GM18508 (cell line): ENCODE data around the gene SIDT1.

Experiments used
- ATAC-seq: cut with Tn5 transposase; IDR thresholded peaks from one replicate; pipeline ENCODE4 v1.9.1; 2021; ENCODE audit warnings: moderate number of reproducible peaks; ENCODE audit not compliant: insufficient read depth, unreplicated experiment

The SIDT1 gene

DNA sequence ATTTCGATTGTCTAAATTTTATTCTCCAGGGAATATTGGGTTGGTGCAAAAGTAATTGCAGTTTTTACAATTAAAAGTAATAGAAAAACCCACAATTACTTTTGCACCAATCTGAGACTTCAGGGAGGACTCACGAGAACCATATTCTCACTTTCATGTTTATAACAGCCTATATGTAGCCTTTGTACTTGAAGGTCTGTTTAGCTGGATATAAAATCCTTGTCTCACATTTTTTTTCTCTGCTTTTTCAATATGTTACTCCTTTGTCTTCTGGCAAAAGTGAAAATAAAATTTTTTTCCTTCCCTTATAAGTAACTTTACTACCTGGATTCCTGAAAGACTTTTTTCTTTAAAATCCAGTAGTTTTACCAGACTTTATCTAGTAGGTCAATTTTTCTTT, 9.2 kb downstream of the SIDT1 start:
- ATAC-seq, result no peak

DNA sequence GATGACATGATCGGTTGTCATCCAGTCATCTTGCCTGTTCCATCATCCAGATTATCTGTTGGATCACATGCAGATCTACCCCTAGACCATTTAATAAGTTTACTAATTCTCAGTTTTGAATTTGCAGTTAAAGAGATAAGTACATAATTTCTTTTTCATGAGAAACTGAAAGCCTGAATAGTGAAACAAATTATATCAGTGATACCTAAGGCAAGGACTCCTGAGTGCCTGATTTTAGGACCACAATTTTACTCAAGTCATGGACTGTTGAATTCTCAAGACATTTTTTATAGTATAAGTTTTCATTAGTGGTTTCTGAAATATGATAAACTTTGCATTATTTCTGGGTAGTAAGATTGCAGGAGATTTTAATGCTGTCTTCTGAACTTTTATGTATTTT, 13.2 kb downstream of the SIDT1 start:
- no peak for ATAC-seq

DNA sequence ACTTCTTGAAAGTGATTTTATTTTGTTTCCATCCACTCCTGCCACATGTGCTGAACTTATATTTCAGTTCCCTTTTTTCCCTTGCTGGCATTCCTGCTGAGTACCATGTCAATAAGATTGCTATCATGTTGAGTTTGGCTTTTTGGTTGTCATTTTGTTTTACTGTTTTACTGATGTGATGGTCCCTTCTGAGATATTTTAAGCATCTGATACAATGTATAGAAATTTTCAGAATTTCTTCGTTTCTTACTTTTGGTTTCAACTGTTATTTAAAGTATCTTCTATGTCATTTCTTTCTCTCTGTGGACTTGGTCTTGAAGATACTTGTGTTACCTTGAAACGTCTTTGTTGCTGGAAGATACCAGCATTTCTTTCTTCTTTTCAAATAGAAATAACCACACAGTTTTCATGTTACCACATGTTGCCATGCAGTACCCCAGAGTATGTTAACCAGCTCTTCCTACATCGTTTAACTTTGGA, 14.1 kb downstream of the SIDT1 start:
- ATAC-seq, result peak; percentile 87

DNA sequence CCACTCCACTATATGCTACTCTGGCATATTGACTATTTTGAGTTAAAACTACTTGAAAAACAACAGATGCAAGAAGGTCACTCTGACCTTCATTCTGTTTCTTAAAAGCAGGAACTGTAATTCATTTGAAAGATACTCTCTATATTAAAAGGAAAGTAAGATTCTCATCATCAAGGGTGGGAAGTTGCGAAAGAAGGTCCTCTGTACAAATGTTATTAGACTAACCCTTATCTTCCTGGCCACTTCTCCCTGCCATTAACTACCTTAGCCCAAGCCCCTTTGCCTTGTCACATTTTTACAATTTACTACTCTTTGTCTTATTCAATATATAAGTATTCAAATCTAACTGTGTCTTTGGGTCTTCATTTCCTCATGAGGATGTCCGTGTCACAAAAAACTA, 16.1 kb downstream of the SIDT1 start:
- ATAC-seq, result no peak

DNA sequence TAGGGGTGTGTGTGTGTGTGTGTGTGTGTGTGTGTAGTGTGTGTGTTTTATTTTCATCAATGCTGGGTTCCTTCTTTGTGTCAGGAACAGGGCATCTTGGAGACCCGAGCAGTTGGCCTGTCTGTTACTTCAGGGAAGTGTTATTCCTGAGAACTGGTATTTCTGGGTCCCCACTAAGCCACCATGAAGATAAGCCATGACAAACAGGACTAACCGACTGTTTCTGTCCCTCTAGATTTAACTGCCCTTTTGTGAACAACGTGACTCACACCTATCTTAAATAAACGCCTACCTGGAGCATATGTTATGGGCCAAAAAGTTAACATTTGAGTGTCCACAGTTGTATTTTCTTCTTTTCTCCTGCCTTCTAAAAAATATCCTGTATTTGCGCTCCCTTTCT, 19.5 kb downstream of the SIDT1 start:
- no peak for ATAC-seq

DNA sequence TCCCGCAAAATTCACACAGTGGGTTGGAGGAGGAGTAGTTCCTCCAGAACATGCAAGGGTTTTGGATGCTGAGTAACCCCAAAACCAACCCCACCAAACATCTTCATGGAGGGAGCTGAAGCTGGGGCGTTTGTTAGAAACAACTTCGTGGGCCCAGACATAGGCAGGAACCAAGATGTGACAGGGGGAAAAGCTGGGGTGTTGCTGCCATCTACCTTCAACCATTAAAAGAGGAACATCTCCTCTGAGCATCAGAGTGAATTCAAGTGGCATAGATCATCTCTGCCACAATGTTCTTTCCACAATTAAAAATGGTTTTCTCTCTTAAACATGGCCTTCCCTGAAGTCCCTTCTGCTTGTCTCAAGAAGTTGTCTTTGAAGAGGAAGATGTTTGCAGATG, 20.5 kb downstream of the SIDT1 start:
- no peak for ATAC-seq

DNA sequence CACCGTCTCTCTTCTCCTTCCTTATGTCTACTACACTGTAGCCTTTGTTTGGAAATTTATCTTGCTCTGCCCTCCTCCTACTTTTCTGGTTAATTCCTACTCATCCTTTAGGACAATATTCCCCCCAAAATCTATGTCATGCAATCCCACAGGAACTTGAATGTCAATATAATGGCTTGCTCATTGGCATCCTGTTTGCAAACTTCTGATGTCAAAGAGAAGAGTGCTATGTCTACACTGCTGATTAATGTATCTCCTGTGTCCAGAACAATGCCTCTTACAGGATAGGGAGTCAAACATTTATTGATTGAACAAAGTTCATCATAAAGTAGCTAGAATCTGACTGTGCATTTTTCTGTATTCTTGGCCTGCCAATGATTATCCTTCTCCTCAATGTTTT, 22.8 kb downstream of the SIDT1 start:
- ATAC-seq, result no peak

DNA sequence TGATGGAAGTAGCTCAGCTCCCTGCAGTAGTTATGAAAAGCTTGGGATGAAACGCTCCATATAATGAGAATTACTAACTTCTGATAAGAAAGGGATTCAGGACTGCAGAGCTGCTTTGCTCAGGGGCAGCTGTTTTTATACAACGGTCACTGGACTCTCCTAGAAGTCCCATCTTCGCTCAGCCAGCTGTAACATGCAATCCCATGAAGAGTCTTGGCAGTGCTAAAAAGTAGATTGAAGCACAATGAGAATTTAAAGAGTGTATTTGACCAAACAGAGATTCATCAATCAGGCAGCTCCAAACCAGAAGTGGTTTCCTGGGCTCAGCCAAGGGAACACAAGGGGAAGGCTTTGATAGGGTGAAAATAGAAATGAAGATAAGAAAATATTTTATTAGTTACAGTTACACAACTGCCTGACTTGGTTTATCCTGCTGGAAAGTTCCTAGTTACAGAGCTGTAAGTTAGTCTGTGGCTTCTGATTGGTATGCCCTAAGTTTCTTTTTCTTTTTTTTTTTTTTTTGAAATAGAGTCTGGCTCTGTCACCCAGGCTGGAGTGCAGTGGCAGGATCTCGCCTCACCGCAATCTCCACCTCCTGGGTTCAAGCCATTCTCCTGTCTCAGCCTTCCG, 24.1 kb downstream of the SIDT1 start:
- no peak for ATAC-seq

DNA sequence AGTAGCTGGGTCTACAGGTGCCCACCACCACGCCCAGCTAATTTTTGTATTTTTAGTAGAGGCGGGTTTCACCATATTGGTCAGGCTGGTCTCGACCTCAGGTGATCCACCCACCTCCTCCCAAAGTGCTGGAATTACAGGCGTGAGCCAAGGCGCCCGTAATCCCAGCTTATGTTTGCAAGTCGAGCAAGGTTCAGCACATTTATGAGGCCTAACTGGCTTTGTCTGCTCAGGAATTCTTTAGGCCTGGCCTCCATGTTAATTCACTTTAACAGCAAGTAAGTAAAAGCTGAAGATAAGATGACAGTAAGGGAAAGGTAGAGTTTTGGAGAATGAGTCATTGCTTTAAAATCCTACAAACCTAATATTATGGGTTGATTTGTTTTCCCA, 24.6 kb downstream of the SIDT1 start:
- ATAC-seq, result no peak

DNA sequence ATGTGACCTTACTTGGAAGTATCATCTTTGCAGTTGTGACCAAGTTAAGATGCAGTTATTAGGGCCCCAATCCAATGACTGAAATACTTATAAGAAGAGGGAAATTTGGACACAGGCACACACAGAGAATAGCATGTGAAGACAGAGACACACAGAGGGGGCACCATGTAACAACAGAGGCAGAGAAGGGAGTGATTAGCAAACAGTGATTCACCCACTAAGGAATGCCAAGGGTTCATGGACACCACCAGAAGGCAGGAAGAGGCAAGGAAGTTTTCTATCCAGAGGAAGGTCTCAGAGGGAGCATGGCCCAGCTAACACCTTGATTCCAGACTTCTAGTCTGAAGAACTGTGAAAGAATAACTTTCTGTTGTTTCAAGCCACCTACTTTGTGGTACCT, 25.0 kb downstream of the SIDT1 start:
- ATAC-seq, result no peak

DNA sequence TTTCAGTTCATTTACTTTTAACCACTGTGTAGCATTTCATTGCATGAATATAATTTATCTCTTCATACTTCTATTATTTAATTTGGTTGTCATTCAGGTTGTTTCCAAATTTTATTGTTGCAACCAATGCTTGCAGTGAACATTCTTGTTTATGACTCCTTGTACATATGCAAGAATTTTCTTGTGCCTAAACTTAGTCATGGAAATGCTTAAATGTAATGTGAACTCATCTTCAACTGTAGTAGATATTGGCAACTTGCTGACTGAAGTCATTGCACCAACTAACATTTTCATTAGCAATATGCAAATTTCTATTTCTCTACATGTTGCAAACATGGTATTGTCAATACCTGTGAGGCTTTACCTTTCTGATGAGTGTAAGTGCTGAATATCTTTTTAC, 26.7 kb downstream of the SIDT1 start:
- ATAC-seq, result no peak

DNA sequence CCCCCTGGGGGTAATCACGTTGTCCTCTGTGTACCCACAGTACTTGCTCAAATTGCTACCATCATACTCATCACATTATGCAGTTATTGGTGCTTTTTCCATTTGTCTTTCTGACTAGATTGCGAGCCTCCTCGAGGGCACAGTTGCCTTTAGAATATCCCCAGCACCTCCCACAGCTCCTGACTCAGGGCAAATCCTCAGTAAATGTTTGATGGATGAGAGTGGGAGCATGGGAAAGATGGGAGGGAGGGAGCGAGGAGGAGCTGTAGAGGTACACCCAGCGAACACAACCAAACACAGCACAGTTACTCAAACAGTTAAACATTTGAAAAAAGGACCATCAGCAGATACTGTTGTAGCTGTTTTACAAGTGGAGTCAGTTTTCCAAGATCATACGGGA, 27.9 kb downstream of the SIDT1 start:
- ATAC-seq, result no peak

DNA sequence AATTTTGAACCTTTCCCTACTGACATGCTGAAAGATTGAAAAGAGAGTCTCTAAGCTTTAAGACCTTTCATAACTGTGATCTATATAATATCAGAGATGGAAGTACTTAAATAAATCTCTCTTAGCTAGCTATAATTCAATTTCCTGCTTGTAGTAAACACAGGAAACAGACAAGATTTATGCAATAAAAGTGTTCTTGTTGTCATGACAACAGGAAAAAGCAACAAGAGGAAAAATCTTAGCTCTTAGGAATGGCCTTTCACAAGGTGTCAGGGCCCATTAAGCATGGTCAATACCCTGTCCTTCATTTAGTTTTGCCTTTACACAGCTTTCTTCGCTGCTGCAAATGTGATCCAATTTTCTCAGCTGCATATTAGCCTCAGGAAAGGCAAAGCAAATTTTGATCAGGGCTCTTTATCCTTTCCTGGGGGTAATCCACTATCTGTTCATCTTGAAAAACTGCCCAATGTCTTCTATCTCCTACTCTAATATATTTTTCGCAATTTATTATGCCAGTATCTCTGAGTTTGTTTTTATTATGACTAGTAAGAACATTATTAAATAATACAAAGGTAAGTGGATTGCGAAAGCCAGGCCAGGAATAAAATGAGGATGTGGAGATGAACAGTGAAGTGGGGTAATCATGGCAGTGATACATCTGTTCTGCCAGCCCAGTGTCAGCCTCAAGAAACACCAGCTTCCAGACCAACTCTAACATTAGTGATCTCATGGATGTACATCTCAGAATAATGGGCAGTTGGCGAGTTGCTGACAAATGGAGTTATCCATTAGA, 28.7 kb downstream of the SIDT1 start:
- no peak for ATAC-seq

DNA sequence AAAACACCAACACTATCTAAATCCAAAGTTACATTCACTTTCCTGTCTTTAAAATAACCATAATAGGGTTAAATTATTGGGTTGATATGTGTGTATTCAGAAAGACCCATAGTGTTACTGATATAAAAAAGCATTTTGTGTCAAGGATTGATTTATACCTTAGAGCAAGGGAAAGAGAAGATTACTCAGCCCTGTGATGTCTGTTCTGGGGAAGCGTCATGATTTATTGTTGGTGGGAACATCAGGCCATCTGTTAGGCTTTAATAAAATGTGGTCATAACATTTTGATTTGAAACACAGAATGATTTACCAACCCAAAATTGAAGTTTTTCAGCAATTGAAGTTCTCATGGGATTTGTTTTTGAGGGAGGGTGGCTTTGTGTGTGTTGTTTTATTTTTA, 33.2 kb downstream of the SIDT1 start:
- ATAC-seq, result no peak

DNA sequence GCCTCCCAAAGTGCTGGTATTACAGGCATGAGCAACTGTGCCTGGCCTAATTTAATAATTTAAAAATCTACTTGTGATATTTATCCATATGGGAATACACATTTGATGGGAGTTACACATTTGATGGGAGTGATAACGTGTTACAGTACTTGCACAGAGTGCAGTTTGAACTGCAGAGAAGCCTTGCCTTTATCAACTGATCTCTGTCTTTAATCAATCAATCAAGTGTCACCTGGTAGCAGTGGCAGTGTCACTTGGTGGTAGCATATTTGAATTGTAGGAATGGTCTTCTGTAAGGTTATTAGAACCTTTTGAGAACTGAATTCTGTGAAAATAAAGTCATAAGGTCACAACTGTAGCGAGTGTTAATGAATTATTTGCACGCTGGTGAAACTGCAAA, 37.8 kb downstream of the SIDT1 start:
- no peak for ATAC-seq

DNA sequence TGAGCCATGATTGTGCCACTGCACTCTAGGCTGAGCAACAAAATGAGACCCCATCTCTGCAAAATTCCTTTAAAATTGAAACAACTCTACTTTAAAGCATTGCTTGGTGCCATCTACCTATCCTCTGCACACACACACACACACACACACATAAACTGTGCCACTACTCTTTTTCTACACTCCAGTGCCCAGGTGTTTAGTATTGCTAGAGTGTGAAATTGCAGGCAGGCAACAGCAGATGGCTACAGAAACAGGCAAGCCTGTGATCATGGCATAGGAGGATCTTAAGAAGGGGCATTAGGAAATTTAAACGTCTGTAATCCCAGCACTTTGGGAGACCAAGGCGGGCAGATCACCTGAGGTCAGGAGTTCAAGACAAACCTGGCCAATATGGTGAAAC, 39.0 kb downstream of the SIDT1 start:
- ATAC-seq, result no peak

DNA sequence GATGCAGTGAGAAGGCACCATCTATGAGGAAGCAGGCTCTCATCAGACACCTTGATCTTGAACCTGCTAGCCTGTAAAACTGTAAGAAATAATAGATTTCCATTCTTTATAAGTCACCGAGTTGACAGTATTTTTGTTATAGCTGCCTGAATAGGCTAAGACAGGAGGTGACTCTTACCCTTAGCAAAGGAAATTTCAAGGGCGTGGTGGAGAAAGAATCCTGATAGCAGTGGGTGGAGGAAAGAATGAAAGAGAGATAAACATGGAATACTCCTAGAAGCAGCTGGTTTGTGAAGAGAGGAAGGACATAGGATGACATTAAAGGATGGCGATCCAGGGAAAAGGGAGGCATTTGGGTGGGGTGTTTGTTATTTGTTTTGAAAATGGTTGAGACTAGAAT, 41.4 kb downstream of the SIDT1 start:
- ATAC-seq, result no peak

DNA sequence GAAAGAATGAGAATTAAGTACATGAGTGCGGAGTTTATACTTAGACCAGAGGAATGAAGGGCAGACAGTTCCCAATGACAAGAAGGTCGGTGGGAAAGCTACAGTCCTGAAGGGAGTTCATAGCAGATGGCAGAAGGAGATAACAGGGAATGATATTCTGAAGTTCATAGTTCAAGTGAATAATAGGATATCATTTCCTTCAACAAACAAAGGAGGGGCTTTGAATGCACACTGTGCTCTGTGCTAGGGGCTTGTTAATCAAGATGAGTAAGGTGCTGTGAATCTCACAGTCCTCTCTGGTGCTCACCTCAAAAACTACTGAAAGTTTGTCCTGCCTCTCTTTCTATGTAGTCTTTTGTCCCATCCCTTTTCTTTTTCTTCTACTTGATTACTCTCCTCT, 41.9 kb downstream of the SIDT1 start:
- no peak for ATAC-seq

DNA sequence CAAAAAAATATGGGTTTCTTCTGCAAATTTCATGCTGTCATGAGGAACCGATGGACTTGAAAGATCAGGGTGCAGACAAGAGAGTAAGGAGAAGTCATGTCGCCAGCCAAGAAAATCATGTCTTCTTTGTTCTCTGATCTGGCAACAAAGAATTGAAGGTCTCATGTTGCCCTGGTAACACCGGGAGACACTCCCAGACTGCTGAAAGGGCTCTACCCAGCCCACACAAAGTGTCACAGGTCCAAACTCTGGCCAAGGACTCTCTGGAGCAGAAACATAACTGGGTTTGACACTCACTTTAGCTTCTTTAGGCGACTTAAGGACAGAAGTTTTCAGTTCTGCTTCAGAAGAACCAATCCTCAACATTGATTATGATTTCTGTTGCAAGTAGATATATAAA, 42.9 kb downstream of the SIDT1 start:
- ATAC-seq, result no peak

DNA sequence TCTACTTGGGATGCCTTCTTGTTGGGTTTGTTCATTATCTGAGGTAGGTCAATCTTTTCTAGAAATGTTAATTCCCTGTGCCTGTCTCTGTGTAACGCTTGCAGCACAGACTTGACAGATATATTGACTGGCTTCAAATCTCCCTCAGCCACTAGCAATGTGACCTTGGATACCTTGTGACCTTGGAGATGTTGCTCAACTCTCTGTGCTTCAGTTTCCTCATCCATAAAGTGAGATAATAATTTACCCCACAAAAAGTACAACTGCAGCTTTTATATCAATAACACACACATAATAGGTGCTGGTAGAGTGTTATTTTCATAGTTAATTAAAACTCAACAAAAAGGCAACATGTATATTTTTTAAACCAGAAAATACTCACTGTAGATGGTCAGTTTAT, 52.9 kb downstream of the SIDT1 start:
- ATAC-seq, result no peak

DNA sequence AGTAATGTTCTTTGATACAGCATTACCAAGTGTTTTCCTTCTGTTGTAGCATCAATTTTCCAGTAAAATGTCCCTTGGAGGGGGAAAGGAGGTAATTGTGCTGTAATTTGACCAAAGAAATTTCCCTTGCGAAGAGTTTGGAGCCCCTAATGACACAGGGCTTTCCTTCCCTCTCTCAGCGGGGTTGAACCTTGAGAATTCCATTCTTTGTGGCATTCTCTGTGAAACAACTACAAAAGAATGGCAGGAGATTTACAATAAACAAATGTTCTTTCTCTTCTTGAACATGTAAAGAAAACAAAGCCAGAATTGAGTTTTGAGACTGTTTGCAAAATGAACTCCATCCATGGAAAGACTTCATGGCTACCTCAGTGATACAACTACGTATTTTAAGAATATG, 53.4 kb downstream of the SIDT1 start:
- ATAC-seq, result no peak

DNA sequence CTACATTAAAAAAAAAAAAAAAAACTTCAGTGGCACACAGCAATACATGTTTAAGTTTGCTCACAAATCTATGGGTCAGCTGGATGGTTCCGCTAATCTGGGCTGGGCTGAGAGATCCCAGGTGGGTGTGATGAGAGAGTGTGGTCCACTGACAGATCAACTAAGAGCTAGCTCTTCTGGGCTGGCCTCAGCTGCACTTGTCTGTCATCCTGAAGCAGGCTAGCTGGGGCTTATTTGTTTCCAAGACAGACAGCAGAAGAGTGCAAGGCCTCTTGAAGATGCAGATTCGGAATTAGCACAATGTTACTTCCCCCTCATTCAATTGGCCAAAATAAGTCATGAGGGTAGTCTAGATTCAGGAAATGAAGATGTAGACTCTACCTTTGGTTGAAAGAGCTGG, 56.5 kb downstream of the SIDT1 start:
- ATAC-seq, result no peak
